Panc1 (cell line): Measurements from ENCODE around the gene TM4SF4. TPM values are rescaled to one million over a fixed set of nuclear protein-coding genes. Genes with fewer than 3 reads are reported as not detected.

Experiments used
- ATAC-seq: fragments of 200-7000 bp; cut with Tn5 transposase; 2 replicates; pipeline ENCODE4 v1.9.1; 2020; ENCODE audit warnings: mild to moderate bottlenecking, moderate library complexity
- BruUV-seq: library from RNA; stranded (reverse); fragments of 400-500 nt; replicated peaks from 2 replicates; lab custom pipeline; 2021; lab: Mats Ljungman, UMichigan
- CTCF ChIA-PET: fragments of 300-600 bp; sonication (Branson Sonifier 250); formaldehyde crosslinking; loops from one replicate; lab custom pipeline; 2022; ENCODE audit warnings: antibody characterized with exemption; lab: Charles Lee
- POLR2A ChIA-PET: fragments of 300-600 bp; sonication (Branson Sonifier 250); formaldehyde crosslinking; loops from one replicate; lab custom pipeline; 2022; ENCODE audit warnings: antibody characterized with exemption; lab: Charles Lee
- DNase-seq: peaks from one replicate; pipeline ENCODE4 v3.0.0-alpha.2; 2010; ENCODE audit warnings: low read depth, low spot score
- H3K27ac ChIP-seq: 2 replicates; pipeline ENCODE4 v1.5.1; 2011; ENCODE audit warnings: mild to moderate bottlenecking, low read length, inconsistent platforms
- H3K27me3 ChIP-seq: fragments of 200-500 bp; sonication (Bioruptor generic); 2 replicates; pipeline ENCODE4 v1.6.0; 2014; ENCODE audit warnings: low read length, inconsistent platforms; ENCODE audit not compliant: control insufficient read depth, insufficient read depth
- H3K36me3 ChIP-seq: fragments of 200-500 bp; sonication (Bioruptor generic); 2 replicates; pipeline ENCODE4 v1.5.1; 2014; ENCODE audit warnings: inconsistent platforms, mild to moderate bottlenecking, low read length, moderate library complexity; ENCODE audit not compliant: control insufficient read depth, insufficient read depth
- H3K4me1 ChIP-seq: 2 replicates; pipeline ENCODE4 v1.5.1; 2011; ENCODE audit warnings: inconsistent platforms, mild to moderate bottlenecking, low read length, moderate library complexity; ENCODE audit not compliant: control insufficient read depth, insufficient read depth
- H3K4me3 ChIP-seq, 2 experiments: 2 replicates each; pipeline ENCODE4 v1.5.1; 2011 to 2012; ENCODE audit warnings: low read depth in 2 of 2, low read length in 2 of 2, mild to moderate bottlenecking in 2 of 2, inconsistent platforms in 1 of 2, moderate library complexity in 1 of 2
- H3K9me3 ChIP-seq: fragments of 200-500 bp; sonication (Bioruptor generic); 2 replicates; pipeline ENCODE4 v1.5.1; 2014; ENCODE audit warnings: low read depth, mild to moderate bottlenecking, inconsistent platforms, low read length, moderate library complexity; ENCODE audit not compliant: control insufficient read depth, insufficient read depth
- CTCF ChIP-seq: fragments of 450-650 bp; IDR thresholded peaks from 2 replicates; pipeline ENCODE4 v1.5.1; 2017; ENCODE audit warnings: mild to moderate bottlenecking
- POLR2AphosphoS5 ChIP-seq: IDR thresholded peaks from 2 replicates; pipeline ENCODE4 v1.6.1; 2012; ENCODE audit warnings: mild to moderate bottlenecking, low read depth, low read length, moderate library complexity
- REST ChIP-seq, 2 experiments: IDR thresholded peaks; 2 replicates each; pipeline ENCODE4 v1.6.1; 2011 to 2012; ENCODE audit warnings: low read depth in 2 of 2, control low read depth in 1 of 2, low read length in 1 of 2, mild to moderate bottlenecking in 1 of 2, moderate library complexity in 1 of 2; ENCODE audit not compliant: insufficient read depth in 1 of 2
- SIN3A ChIP-seq: IDR thresholded peaks from 2 replicates; pipeline ENCODE4 v1.6.1; 2012; ENCODE audit warnings: low read depth, mild to moderate bottlenecking, low read length, moderate library complexity, borderline replicate concordance; ENCODE audit not compliant: insufficient read depth
- TCF7L2 ChIP-seq: IDR thresholded peaks from 2 replicates; pipeline ENCODE4 v1.6.1; 2011; ENCODE audit warnings: mild to moderate bottlenecking, low read depth, low read length, inconsistent platforms
- in situ Hi-C: cut with HindIII; loops from 2 replicates; pipeline ENCODE4 v1.10.0; 2016; ENCODE audit warnings: low sequenced_read_pairs, low pct_unique_long_range_greater_than_20kb
- intact Hi-C: fragments of 100-400 bp; cut with micrococcal nuclease; formaldehyde crosslinking; loops from one replicate; pipeline ENCODE4 v1.10.0; 2022; ENCODE audit not compliant: unreplicated experiment
- total RNA-seq: library from RNA; stranded (reverse); gene quantifications from one replicate; pipeline ENCODE4 v1.2.1, GENCODE V29; 2021; ENCODE audit not compliant: unreplicated experiment

Gene TM4SF4
- total RNA-seq, 1 experiment from 2014 or later = 0.46 TPM

GRCh38 chr3:149453140-149453805 is 21.2 kb upstream of the TM4SF4 start:
- H3K27me3 ChIP-seq = no peaks in the 10 kb centered on the region
- TF ChIP-seq REST (IDR thresholded peaks at IDR 0.05; ENCODE audit: insufficient read depth in 1 of 2, low read depth in 2 of 2, low read length in 1 of 2) (no peak), TCF7L2 (no peak), POLR2AphosphoS5 (no peak), CTCF (no peak), SIN3A (no peak)
- CTCF ChIA-PET = no interaction called here
- POLR2A ChIA-PET = no interaction called here
- H3K4me3 ChIP-seq = no peak overlapping the region
- peaks cover 8% of the 10 kb centered on the region; the same call in 1 of the 2 replicates for H3K9me3 ChIP-seq
- no peaks in the 10 kb centered on the region for H3K36me3 ChIP-seq
- H3K27ac ChIP-seq = no peak overlapping the region
- no TSS peak for BruUV-seq
- no peak for ATAC-seq
- H3K4me1 ChIP-seq = peaks cover 4% of the 10 kb centered on the region; the same call in 1 of the 2 replicates
- no peak for DNase-seq
- intact Hi-C loops = no loop called here
- in situ Hi-C loops = no loop called here

- CTCF ChIA-PET = no interaction called here
Observed at GRCh38 chr3:149454746-149455145, 19.8 kb upstream of the TM4SF4 start.

More at GRCh38 chr3:149454746-149455145, 19.8 kb upstream of the TM4SF4 start:
- H3K4me3 ChIP-seq = no peak overlapping the region
- no peaks in the 10 kb centered on the region for H3K27me3 ChIP-seq
- H3K36me3 ChIP-seq = no peaks in the 10 kb centered on the region
- BruUV-seq = no TSS peak
- DNase-seq (no peak), ATAC-seq (no peak)
- in situ Hi-C loops (no loop called here), intact Hi-C loops (no loop called here)
- no peak overlapping the region for H3K27ac ChIP-seq
- 0 out of 2 replicates have a peak, but pooled peaks cover 2% of the 10 kb centered on the region for H3K4me1 ChIP-seq
- POLR2A ChIA-PET = no interaction called here
- peaks cover 8% of the 10 kb centered on the region; the same call in 1 of the 2 replicates for H3K9me3 ChIP-seq
- TF ChIP-seq TCF7L2 (no peak), CTCF (no peak), SIN3A (no peak), POLR2AphosphoS5 (no peak), REST (IDR thresholded peaks at IDR 0.05; ENCODE audit: insufficient read depth in 1 of 2, low read depth in 2 of 2, low read length in 1 of 2) (no peak)
